Activated T-cell treated with anti-CD3 and anti-CD28 coated beads, Interleukin-2, amount 50 U/mL, for 48 hours (primary cell): Measurements from ENCODE around the gene NAV2.

ENCODE experiments used
- DNase-seq, 2 experiments: peaks; one replicate each; pipeline ENCODE4 v3.0.0-alpha.2; 2020

NAV2 gene

DNA sequence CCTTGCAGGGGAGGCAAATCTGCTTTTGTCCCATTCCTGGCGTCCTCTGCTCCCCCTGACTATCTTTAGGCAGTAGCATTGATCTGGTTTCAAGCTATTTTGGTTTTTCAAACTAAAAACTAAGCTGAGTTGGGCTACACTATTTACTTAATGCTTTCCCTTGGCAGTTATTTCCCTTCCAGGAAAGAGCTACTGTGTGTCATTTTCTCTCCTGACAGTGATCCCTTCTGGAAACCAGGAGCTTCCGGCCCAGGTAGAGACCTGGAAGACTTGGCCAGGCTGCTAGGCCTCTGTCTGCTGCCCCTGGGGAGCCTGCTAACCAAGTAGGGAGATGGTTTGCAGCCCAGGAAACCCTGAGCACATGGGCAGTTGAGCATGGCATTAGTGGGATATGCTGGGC lies 35.0 kb downstream of the NAV2 start:
- DNase-seq = no peak

- no peak for DNase-seq
Observed at GRCh38 chr11:19751055-19751454, 38.4 kb downstream of the NAV2 start.

DNA sequence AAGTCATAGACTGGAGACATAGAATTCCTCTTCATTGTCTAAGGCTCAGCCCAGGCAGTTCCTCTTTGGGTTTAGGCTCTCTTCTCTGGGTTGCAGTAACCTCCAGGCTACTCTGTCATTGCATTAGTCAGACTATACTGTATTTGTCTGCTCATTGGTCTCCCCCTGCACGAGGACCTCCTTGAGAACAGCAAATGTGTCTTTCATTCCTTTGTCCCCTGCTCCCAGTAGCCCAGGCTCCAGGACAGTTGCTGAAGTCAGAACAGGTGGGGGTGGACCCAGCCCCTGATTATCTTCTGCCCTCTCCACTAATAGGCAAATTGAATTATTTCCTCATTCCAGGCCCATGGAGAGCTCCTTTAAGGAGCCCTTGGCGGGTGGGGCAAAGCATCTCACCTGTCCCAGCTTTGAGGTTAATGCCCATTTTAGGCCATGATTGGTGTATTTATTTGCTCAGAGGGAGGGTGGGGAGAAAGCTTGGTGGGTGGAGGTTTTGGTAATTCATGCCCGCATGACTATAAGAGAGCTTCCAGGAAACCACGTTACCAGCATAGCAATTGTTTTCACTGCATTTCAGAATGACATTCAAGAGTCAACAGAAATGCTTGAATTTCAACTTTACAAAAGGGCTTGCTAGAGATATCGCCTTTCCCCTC lies 40.9 kb downstream of the NAV2 start:
- no peak for DNase-seq

- DNase-seq = no peak
Observed at GRCh38 chr11:19756675-19757475, 44.2 kb downstream of the NAV2 start.

GRCh38 chr11:19759389-19759788 lies 46.8 kb downstream of the NAV2 start:
- no peak for DNase-seq

DNA sequence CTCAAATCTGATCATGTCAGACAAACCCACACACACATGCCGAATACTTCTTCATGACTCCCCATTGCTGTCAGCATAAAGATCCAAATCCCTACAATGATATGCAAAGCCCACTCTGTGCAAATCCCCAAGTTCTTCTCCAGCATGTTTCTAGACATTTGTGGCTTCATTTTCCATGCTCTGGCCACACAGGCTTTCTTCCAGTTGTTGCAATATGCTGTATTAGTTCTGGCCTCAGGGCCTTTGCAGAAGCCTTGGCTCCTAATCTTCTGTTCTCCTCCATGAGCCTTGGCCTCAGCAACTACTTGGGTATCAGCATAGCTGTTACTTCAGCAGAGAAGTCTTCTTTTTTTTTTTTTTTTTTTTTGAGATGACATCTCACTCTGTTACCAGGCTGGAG lies 49.6 kb downstream of the NAV2 start:
- no peak for DNase-seq

- DNase-seq = no peak
Observed at GRCh38 chr11:19763330-19763729, 50.7 kb downstream of the NAV2 start.

DNA sequence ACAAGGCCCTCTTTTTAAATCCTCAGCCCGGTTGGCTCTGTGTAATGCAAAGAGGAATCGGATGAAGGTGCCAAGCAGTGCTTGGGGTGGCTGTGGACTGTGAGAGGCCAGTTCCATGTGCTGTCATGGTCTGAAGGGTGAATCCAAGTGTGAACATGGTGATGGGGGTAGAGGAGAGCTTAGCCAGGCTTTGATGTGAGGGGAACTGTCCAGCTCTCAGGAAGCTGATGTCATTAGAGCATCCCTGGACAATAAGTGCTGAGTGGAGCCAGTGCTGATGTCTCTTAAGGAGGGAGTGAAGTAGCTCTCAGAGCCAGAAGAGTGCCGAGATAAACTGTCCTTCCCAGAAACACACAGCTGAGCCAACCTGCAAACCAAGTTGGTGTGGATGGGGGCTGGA lies 53.6 kb downstream of the NAV2 start:
- no peak for DNase-seq

DNA sequence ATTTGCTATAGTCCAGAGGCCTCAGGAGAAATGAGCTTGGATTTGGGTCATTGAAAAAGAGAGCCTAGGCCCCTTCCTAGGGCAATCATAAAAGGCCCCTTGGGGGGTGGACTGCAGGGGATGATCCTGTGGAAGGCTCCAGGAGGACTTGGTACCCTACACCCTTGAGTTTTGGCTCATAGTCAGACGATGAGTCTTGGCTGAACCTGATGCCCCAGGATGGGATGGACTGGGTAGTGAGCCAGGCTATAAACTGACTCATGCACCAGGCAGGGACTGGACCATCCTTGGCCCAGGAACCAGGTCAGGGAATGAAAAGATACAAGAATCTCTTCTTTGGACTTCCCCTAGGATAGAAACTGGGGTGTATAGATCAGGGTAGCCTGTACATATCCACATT lies 54.2 kb downstream of the NAV2 start:
- DNase-seq = no peak

GRCh38 chr11:19767627-19768151 lies 55.1 kb downstream of the NAV2 start:
- no peak for DNase-seq

GRCh38 chr11:19768197-19768596 lies 55.6 kb downstream of the NAV2 start:
- no peak for DNase-seq

DNA sequence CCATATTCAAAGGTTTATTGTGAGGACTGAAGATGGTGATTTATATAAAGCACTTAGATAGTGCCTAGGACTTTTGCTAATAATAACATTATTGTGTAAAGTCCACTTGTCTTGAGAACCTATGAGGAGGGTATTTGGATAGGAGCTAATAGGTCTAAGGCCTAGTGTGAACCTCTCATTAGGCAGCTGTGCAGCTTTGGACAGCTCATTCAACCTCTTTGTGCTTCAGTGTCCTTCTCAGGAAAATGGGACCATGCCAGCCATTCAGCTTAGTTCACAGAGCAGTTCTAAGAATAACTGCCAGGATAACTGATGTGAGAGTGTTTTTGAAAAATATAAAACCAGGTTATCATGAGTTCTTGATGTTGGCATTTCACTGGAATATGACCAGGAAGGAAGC lies 56.2 kb downstream of the NAV2 start:
- DNase-seq = no peak

DNA sequence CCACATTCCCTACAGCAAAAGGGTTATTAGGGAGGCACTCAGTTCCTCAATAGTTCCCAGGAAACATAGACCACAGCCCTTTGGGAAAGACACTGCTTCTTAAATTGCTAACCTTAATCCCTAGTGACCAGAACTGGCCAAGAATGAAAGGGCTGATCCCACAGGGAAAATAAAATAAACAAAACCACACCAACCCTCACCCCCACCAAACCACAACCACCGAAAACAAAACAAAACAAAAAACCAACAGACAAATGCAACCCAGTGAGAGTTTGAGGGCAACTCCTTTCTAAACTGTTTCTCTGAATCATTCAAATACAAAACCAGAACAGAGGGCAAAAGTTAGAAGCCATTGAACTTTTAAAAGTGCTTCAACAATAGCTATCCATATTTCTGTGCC lies 57.2 kb downstream of the NAV2 start:
- DNase-seq = no peak

DNA sequence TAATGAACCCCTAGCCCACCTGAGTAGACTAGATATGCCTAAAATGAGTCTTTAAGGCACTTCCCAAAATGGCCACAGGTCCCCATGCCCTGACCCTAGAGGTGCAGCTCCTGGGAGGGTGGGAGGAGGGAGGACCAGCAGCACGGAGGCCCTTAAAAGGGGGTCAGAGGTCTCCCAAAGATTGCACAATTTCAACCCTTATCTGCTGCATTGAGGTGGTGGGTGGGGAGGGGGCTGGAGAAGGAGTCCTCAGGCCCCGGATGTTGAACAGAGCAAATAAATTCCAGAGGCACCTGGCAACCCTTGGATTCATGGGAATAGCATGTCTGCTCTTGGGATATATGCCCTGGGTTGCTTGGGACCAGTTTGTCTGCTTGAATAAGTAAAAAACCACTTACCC lies 57.6 kb downstream of the NAV2 start:
- no peak for DNase-seq

DNA sequence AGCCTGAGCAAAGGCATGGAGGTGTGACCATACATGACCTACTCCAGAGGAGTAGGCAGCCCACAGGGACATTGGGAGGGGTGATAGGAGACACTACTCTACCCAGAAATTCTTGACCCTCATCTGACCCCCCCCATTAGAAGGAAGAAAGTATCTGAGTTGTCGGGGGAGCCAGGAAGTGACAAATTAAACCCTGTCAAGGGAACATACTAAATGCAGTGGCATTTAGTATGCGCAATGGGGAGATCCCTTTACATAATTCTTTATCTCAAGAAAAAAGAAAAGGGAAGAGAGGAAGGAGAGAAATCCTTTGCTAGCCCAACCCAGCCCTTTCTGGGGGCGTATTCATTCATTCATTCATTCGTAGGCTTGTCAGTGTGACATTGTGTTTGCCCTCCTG lies 58.8 kb downstream of the NAV2 start:
- DNase-seq = no peak

- no peak for DNase-seq
Observed at GRCh38 chr11:19772480-19772879, 59.8 kb downstream of the NAV2 start.

DNA sequence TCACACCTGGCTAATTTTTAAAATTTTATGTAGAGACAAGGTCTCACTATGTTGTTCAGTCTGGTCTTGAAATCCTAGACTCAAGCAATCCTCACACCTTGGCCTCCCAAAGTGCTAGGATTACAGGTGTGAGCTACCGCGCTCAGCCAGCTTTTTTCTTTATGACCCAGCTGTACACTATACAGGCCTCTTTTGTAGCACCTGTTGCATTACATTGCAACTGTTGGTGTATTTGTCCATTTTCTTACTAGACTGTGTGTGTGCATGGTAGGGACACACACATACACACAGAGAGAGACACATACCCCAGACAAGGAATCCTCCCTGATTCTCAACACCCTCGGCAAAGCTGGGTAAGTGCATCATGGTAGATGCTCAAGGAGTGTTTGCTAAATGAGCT lies 61.7 kb downstream of the NAV2 start:
- DNase-seq = no peak

DNA sequence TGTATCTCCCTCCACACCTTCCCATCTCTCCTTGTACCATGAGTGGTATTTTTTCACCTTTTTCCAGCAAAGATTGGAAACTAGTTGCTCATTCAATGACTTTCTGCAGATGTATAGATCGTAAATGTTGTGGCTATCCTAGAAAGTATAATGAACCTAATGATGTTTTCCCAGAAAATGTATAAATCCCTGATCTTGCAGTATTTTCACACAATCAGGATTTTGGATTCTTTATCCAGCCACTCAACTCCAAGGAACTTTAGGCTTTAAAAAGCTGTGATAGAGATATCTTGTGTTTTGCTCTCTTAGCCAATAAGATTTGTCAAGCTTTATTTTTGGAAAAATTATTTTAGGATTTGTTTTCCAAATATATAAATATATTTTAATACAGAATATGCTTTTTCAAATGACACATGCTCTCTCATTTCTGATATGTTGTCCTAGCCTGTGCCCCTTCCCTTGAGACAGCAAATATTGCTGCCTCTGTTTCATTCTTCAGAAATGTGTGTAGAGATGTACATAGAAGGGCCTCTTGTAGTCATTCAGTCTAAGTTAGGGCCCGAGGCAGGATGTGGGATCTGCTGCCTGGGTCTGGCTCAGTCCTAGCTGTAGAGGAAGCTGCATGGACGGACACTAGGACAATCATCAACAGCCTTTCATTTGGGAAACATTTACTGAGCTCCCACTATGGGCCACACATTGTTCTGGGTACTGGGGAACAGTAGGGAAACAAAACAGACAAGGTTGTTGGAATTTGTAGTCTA lies 62.4 kb downstream of the NAV2 start:
- no peak for DNase-seq

- no peak for DNase-seq
Observed at GRCh38 chr11:19775622-19776021, 63.0 kb downstream of the NAV2 start.

- DNase-seq = no peak
Observed at GRCh38 chr11:19777039-19777376, 64.4 kb downstream of the NAV2 start.

- peak; percentile 24 to 26 for DNase-seq
Observed at GRCh38 chr11:19777377-19778102, 64.9 kb downstream of the NAV2 start.

DNA sequence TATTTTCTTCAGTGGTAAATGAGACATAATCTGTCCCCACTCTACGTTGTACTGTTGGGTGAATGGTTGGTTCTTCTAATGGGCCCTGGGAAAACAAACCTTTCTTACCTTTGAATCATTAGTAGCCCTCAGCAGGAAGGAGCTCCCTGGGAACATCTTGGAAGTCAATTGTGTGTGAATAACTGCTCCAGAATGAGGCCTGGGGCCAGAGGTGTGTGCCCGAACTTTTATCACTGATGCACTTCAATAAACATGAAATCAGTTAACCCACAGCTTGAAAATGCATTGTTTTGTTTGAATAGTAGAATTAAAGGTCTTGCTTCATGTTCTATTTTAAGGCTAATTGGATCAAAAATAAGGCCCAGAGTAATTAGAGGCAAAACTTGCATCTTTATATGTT lies 67.1 kb downstream of the NAV2 start:
- no peak for DNase-seq

DNA sequence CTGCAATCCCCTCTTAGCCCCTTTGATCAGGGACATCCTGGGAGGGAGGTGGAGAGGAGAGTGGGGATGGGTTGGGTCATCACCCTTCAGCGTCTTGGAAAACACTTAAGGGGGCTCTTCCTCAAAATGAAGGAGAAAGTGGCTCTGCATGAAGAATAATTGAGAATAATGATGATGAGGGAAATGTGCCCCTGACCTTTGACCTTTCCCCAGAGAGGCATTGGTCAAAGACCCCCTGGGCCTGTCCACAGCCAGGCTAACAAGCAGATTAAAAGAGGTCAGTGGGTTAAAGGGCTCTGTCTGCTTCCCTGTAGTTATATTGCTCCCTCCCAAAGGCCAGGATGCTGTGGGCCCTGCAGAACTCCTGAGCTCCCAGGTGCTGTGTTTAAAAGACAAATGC lies 68.7 kb downstream of the NAV2 start:
- no peak for DNase-seq
